Fibroblast of mammary gland (primary cell): ENCODE results near the gene CD2AP.

Source experiments
- DNase-seq: peaks from one replicate; pipeline ENCODE4 v3.0.0-alpha.2; 2010; ENCODE audit warnings: low read depth
- H3K4me3 ChIP-seq: 2 replicates; pipeline ENCODE4 v1.5.1; 2011; ENCODE audit warnings: low read depth, mild to moderate bottlenecking, low read length, moderate library complexity; ENCODE audit not compliant: control insufficient read depth
- CTCF ChIP-seq: conservative IDR thresholded peaks from 2 replicates; pipeline ENCODE4 v1.5.1; 2011; ENCODE audit warnings: low read depth, low read length, inconsistent platforms; ENCODE audit not compliant: control insufficient read depth, insufficient read depth

Gene CD2AP

GRCh38 chr6:47451162-47451561 is 26.4 kb upstream of the CD2AP start:
- DNase-seq, result no peak
- TF ChIP-seq CTCF, result no peak
- no peak overlapping the region for H3K4me3 ChIP-seq

GRCh38 chr6:47452899-47453298 is 24.7 kb upstream of the CD2AP start:
- TF ChIP-seq CTCF, result no peak
- H3K4me3 ChIP-seq, result no peak overlapping the region
- DNase-seq, result no peak

GRCh38 chr6:47453372-47453936 is 24.1 kb upstream of the CD2AP start:
- no peak for DNase-seq
- no peak for TF ChIP-seq CTCF
- H3K4me3 ChIP-seq, result no peak overlapping the region

GRCh38 chr6:47454713-47455396 is 22.7 kb upstream of the CD2AP start:
- TF ChIP-seq CTCF, result no peak
- no peak for DNase-seq
- no peak overlapping the region for H3K4me3 ChIP-seq

- no peak overlapping the region for H3K4me3 ChIP-seq
- TF ChIP-seq CTCF, result no peak
- peak; percentile 8 for DNase-seq
Observed at GRCh38 chr6:47455533-47456209, 21.9 kb upstream of the CD2AP start.

GRCh38 chr6:47456536-47456975 is 21.0 kb upstream of the CD2AP start:
- no peak for DNase-seq
- TF ChIP-seq CTCF, result no peak

More at GRCh38 chr6:47456536-47456975, 21.0 kb upstream of the CD2AP start:
- no peak overlapping the region for H3K4me3 ChIP-seq
